Esophagus squamous epithelium (tissue), 4 donors: Measurements from ENCODE around the gene PDRG1.

Source experiments
- CTCF ChIP-seq, 6 experiments: fragments of 450-650 bp in 4 of 6; fragments of 200-600 bp in 2 of 6; sonication (generic) in 2 of 6; IDR thresholded peaks; one replicate each; pipeline ENCODE4 v1.5.1; 2016 to 2019; ENCODE audit warnings: antibody characterized with exemption in 6 of 6, mild to moderate bottlenecking in 4 of 6, moderate library complexity in 4 of 6
- POLR2A ChIP-seq, 4 donors: fragments of 450-650 bp; IDR thresholded peaks; one replicate each; pipeline ENCODE4 v1.6.1; 2017; ENCODE audit warnings: antibody characterized with exemption in 4 of 4, mild to moderate bottlenecking in 4 of 4, moderate library complexity in 3 of 4

DNA sequence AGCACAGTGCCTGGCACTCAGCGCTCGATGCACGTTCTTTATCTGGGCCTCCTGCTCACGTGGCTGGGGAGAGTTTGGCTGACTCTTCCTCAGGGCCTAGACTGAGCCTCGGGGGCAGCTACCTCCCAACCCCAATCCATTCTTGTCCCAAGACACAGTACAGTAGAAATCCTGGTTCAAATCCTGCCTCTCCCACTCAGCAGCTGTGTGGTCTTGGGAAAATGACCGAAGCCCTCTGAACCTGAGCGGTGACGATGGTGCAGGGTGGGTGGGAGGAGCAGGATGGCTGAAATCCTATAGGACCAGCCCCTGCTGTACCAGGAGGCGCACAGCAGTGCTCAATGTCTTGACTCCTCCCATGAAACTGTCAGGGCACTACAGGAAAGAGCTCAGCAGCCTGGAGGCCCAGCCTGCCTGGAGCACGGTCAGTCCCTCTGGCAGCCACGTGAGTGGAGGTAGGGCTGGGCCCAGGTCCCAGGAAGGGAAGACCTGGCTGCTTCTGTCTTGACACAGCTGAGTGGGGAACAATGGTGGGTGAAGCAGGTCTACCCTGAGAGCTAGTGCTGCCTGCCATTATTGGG lies 31.5 kb downstream of the PDRG1 start:
- TF ChIP-seq POLR2A (IDR thresholded peaks at IDR 0.05) (no peak), CTCF (IDR thresholded peaks at IDR 0.05) (no peak)
